Mammary epithelial cell (primary cell): ENCODE data around the gene LTA.

ENCODE experiments used
- EZH2 ChIP-seq: IDR thresholded peaks from 2 replicates; pipeline ENCODE4 v1.6.1; 2012; ENCODE audit warnings: low read length, inconsistent platforms, borderline replicate concordance
- TF ChIP-seq, protein P1 (sequence below), 2 donors: IDR thresholded peaks in 1 of 2; conservative IDR thresholded peaks in 1 of 2; 2 replicates each; pipeline ENCODE4 v1.5.1; 2011 to 2012; ENCODE audit warnings: inconsistent platforms in 2 of 2, low read length in 2 of 2, mild to moderate bottlenecking in 2 of 2, control low read depth in 1 of 2, low read depth in 1 of 2; ENCODE audit not compliant: insufficient read depth in 1 of 2; ENCODE audit errors: extremely low read depth in 1 of 2

GRCh38 chr6:31614684-31615578 is 42.8 kb downstream of the LTA start, which contains the start of gene AIF1:
- TF ChIP-seq, protein P1, sequence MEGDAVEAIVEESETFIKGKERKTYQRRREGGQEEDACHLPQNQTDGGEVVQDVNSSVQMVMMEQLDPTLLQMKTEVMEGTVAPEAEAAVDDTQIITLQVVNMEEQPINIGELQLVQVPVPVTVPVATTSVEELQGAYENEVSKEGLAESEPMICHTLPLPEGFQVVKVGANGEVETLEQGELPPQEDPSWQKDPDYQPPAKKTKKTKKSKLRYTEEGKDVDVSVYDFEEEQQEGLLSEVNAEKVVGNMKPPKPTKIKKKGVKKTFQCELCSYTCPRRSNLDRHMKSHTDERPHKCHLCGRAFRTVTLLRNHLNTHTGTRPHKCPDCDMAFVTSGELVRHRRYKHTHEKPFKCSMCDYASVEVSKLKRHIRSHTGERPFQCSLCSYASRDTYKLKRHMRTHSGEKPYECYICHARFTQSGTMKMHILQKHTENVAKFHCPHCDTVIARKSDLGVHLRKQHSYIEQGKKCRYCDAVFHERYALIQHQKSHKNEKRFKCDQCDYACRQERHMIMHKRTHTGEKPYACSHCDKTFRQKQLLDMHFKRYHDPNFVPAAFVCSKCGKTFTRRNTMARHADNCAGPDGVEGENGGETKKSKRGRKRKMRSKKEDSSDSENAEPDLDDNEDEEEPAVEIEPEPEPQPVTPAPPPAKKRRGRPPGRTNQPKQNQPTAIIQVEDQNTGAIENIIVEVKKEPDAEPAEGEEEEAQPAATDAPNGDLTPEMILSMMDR (conservative IDR thresholded peaks at IDR 0.05 in 1 of 2, IDR thresholded peaks at IDR 0.05 in 1 of 2; ENCODE audit: extremely low read depth in 1 of 2, insufficient read depth in 1 of 2, low read depth in 1 of 2, low read length in 2 of 2), result no peak
- no peak for TF ChIP-seq EZH2
